Dedifferentiated amniotic fluid mesenchymal stem cell (primary cell): ENCODE measurements around the gene TGDS.

Source experiments
- DNase-seq: peaks from one replicate; pipeline ENCODE4 v3.0.0-alpha.2; 2016; ENCODE audit errors: extremely low spot score

The TGDS gene

GRCh38 chr13:94599877-94600276 is 3.9 kb upstream of the TGDS start:
- DNase-seq = no peak

- no peak for DNase-seq
Observed at GRCh38 chr13:94598281-94598680, 2.3 kb upstream of the TGDS start.

- no peak for DNase-seq
Observed at GRCh38 chr13:94596575-94596971, 621 bp upstream of the TGDS start.

GRCh38 chr13:94595001-94595949 is 677 bp downstream of the TGDS start:
- DNase-seq = no peak

GRCh38 chr13:94590744-94591143 is 5.2 kb downstream of the TGDS start:
- no peak for DNase-seq

GRCh38 chr13:94588541-94588940 is 7.4 kb downstream of the TGDS start:
- no peak for DNase-seq

- DNase-seq = no peak
Observed at GRCh38 chr13:94586371-94586770, 9.6 kb downstream of the TGDS start.

- DNase-seq = no peak
Observed at GRCh38 chr13:94585543-94586101, 10.3 kb downstream of the TGDS start.

GRCh38 chr13:94583926-94584325 is 12.0 kb downstream of the TGDS start:
- no peak for DNase-seq

- no peak for DNase-seq
Observed at GRCh38 chr13:94579063-94579462, 16.9 kb downstream of the TGDS start.

- DNase-seq = no peak
Observed at GRCh38 chr13:94569615-94570014, 26.3 kb downstream of the TGDS start.

- no peak for DNase-seq
Observed at GRCh38 chr13:94568443-94568842, 27.5 kb downstream of the TGDS start.

- no peak for DNase-seq
Observed at GRCh38 chr13:94567581-94567980, 28.4 kb downstream of the TGDS start.

GRCh38 chr13:94561126-94561525 is 34.8 kb downstream of the TGDS start:
- no peak for DNase-seq

GRCh38 chr13:94560116-94560515 is 35.8 kb downstream of the TGDS start:
- DNase-seq = no peak

- DNase-seq = no peak
Observed at GRCh38 chr13:94559222-94559795, 36.6 kb downstream of the TGDS start.

- DNase-seq = no peak
Observed at GRCh38 chr13:94558716-94559115, 37.2 kb downstream of the TGDS start.

GRCh38 chr13:94557684-94558235 is 38.2 kb downstream of the TGDS start:
- DNase-seq = no peak

- DNase-seq = no peak
Observed at GRCh38 chr13:94556621-94557020, 39.3 kb downstream of the TGDS start.

GRCh38 chr13:94556041-94556440 is 39.9 kb downstream of the TGDS start:
- DNase-seq = no peak

- no peak for DNase-seq
Observed at GRCh38 chr13:94553766-94554165, 42.2 kb downstream of the TGDS start.

- DNase-seq = no peak
Observed at GRCh38 chr13:94552095-94552494, 43.9 kb downstream of the TGDS start.
